ENCODE results near the gene SPATS2L.

SPATS2L gene

DNA sequence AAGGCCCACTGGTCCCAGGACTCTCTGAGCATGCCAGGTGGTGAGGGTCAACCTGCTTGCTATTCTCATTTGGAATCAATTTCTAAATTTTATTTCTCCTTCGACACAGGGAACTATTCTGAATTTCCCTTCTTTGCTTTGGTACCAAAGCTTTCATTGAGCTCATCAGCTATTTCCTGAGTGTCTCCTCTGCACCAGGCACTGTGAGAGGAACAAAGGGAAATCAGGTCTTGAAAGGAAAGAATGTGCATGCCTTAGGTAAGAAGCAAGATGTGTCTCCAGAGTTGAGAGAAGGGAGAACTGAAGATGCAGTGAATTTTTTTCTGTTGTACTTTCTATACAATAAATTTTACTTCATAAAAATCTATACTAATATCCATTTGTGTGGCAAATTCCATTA, 17.9 kb downstream of the SPATS2L start:
- DNase-seq (ENCODE audit: extremely low read depth, insufficient read length), result no peak
- Histone ChIP-seq H3K4me3 (replicated peaks; ENCODE audit: low read depth, low read length) (no peak overlapping the region), H3K36me3 (ENCODE audit: control insufficient read depth, insufficient read depth, low read length) (no peaks in the 10 kb centered on the region), H3K27me3 (replicated peaks; ENCODE audit: control insufficient read depth, insufficient read depth, low read length) (no peaks in the 10 kb centered on the region)
- TF ChIP-seq, protein P1, sequence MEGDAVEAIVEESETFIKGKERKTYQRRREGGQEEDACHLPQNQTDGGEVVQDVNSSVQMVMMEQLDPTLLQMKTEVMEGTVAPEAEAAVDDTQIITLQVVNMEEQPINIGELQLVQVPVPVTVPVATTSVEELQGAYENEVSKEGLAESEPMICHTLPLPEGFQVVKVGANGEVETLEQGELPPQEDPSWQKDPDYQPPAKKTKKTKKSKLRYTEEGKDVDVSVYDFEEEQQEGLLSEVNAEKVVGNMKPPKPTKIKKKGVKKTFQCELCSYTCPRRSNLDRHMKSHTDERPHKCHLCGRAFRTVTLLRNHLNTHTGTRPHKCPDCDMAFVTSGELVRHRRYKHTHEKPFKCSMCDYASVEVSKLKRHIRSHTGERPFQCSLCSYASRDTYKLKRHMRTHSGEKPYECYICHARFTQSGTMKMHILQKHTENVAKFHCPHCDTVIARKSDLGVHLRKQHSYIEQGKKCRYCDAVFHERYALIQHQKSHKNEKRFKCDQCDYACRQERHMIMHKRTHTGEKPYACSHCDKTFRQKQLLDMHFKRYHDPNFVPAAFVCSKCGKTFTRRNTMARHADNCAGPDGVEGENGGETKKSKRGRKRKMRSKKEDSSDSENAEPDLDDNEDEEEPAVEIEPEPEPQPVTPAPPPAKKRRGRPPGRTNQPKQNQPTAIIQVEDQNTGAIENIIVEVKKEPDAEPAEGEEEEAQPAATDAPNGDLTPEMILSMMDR (IDR thresholded peaks at IDR 0.05; ENCODE audit: insufficient read depth, low read length, poor library complexity, severe bottlenecking), result no peak

DNA sequence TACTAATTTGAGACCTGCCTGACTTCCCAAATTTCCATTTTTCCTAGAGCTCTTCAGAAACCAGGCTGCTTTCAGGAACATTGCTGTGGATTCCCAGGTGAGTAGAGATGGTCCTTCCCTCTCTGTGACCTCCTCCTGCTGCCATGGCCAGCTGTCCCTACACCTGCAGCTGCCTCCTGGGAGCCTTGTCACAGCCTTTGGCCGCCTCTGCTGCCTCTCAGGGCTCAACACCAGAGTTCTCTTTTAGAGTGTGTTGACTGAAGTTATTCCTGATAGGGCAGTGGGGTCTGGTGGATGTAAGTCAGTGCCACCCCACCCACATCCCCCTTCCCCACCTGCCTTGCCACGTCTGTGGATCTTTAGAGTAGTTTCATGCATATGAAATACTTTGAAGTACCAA, 22.9 kb downstream of the SPATS2L start:
- no peaks in the 10 kb centered on the region for H3K36me3 ChIP-seq (ENCODE audit: control insufficient read depth, insufficient read depth, low read length)
- no peak overlapping the region for H3K4me3 ChIP-seq (replicated peaks; ENCODE audit: low read depth, low read length)
- TF ChIP-seq, protein P1 (IDR thresholded peaks at IDR 0.05; ENCODE audit: insufficient read depth, low read length, poor library complexity, severe bottlenecking), result no peak
- no peak for DNase-seq (ENCODE audit: extremely low read depth, insufficient read length)
- H3K27me3 ChIP-seq (replicated peaks; ENCODE audit: control insufficient read depth, insufficient read depth, low read length), result no peaks in the 10 kb centered on the region

DNA sequence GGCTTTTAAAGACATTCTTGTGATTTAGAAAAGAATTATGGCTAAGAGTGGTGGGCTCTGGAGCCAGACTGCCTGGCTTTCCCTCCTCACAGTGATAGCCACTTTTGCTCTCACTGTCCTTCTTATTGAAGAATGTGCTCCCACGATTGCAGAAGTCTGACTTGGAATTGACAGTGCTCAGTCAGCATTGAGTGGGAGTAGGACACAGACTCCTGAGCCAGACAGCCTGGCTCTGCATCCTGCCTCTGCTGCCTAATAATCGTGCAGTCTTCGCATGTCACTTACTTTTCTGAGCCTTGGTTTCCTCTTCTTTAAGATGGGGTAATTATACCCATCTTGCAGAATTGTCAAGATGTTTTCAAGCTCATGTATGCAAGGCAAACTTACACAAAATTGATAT, 23.3 kb downstream of the SPATS2L start:
- Histone ChIP-seq H3K36me3 (ENCODE audit: control insufficient read depth, insufficient read depth, low read length) (no peaks in the 10 kb centered on the region), H3K27me3 (replicated peaks; ENCODE audit: control insufficient read depth, insufficient read depth, low read length) (no peaks in the 10 kb centered on the region), H3K4me3 (replicated peaks; ENCODE audit: low read depth, low read length) (no peak overlapping the region)
- TF ChIP-seq, protein P1 (IDR thresholded peaks at IDR 0.05; ENCODE audit: insufficient read depth, low read length, poor library complexity, severe bottlenecking), result no peak
- DNase-seq (ENCODE audit: extremely low read depth, insufficient read length), result no peak

DNA sequence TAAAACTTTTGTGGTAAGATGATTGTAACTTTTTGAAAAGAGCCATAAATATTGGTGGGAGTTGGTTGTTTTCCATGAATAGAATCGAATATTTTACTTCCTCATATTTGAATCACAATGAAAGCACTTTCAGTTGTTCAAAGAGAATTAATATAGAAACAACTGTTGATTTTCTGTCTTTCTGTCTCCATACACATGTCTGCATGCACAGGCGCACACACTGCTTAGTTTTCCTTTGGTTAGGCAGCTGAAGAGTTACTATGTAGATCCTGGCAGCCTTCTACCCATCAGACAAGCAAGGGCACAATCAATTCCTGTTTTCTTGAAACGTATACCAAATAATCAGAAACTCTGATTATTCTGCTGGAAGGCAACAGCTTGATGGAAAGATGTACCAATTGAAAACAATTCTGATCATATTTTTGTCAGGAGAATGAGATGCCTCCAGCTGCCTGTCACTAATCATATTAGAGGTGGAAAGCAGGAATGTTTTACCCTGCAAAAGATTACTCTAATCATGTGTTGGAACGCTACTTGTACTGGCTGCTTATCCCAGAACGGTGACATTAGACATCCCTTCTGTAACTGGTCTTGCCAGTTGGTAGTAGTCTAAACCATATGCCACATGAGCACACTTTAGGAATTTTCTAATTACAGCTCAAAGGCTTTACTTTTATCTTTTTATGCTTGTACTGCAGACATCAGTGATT, 24.0 kb downstream of the SPATS2L start:
- Histone ChIP-seq H3K27me3 (replicated peaks; ENCODE audit: control insufficient read depth, insufficient read depth, low read length) (no peaks in the 10 kb centered on the region), H3K36me3 (ENCODE audit: control insufficient read depth, insufficient read depth, low read length) (no peaks in the 10 kb centered on the region), H3K4me3 (replicated peaks; ENCODE audit: low read depth, low read length) (no peak overlapping the region)
- TF ChIP-seq, protein P1 (IDR thresholded peaks at IDR 0.05; ENCODE audit: insufficient read depth, low read length, poor library complexity, severe bottlenecking), result no peak
- DNase-seq (ENCODE audit: extremely low read depth, insufficient read length), result no peak

DNA sequence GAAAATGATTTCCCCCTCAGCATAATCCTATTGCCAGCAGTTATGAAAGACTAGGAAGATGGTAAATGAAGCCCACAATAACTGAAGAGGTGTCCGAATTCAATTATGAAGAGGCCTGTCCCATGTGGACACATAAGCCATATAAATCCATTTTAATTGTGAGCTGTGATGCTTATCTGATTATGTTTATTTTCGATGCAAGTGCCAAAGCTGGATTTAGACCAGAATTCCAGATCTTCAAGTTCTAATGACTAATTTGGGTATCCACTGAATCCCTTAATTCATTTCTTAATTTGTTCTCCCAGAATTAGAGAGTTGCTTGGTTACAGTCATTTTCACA, 24.5 kb downstream of the SPATS2L start:
- TF ChIP-seq, protein P1 (IDR thresholded peaks at IDR 0.05; ENCODE audit: insufficient read depth, low read length, poor library complexity, severe bottlenecking), result no peak
- no peak overlapping the region for H3K4me3 ChIP-seq (replicated peaks; ENCODE audit: low read depth, low read length)
- H3K27me3 ChIP-seq (replicated peaks; ENCODE audit: control insufficient read depth, insufficient read depth, low read length), result no peaks in the 10 kb centered on the region
- no peaks in the 10 kb centered on the region for H3K36me3 ChIP-seq (ENCODE audit: control insufficient read depth, insufficient read depth, low read length)
- no peak for DNase-seq (ENCODE audit: extremely low read depth, insufficient read length)

DNA sequence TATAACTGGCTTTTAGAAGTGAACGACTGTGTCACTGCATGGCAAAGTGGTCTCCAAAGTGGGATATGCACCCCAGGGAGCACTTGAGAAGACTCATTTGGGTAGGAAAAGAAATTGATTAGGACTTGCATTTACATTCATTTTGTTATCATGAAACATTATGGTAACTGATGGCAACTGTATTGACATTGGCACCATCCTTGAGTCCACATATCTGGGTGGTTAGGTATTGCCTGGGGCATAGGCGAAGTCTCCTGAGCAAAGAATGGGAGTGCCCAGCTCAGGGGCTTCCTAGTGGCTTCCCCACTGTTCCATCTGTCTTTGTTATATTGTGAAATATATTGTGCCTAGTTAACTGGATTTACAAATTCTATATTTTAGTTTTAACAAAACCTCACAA, 29.2 kb downstream of the SPATS2L start:
- no peak for DNase-seq (ENCODE audit: extremely low read depth, insufficient read length)
- Histone ChIP-seq H3K27me3 (replicated peaks; ENCODE audit: control insufficient read depth, insufficient read depth, low read length) (no peaks in the 10 kb centered on the region), H3K4me3 (replicated peaks; ENCODE audit: low read depth, low read length) (no peak overlapping the region), H3K36me3 (ENCODE audit: control insufficient read depth, insufficient read depth, low read length) (no peaks in the 10 kb centered on the region)
- TF ChIP-seq, protein P1 (IDR thresholded peaks at IDR 0.05; ENCODE audit: insufficient read depth, low read length, poor library complexity, severe bottlenecking), result no peak

Measured in GM06990 (cell line).